K562 (cell line): Measurements from ENCODE around the gene SNRNP70. TPM values are rescaled to one million over a fixed set of nuclear protein-coding genes. Genes with fewer than 3 reads are reported as not detected.

Experiments used
- CBX5 ChIP-seq: IDR thresholded peaks from 2 replicates; pipeline ENCODE4 v1.6.1; 2014; ENCODE audit warnings: low read depth, borderline replicate concordance
- CEBPG ChIP-seq, 3 experiments: fragments of 200-800 bp in 1 of 3; sonication (Bioruptor generic) in 1 of 3; sonication (generic) in 1 of 3; formaldehyde crosslinking in 1 of 3; IDR thresholded peaks in 2 of 3; conservative IDR thresholded peaks in 1 of 3; 2 replicates each; pipeline versions ENCODE4 v1.6.1 to v1.8.0; 2016 to 2022; ENCODE audit warnings: missing compliant biosample characterization in 2 of 3, missing genetic modification characterization in 2 of 3, mild to moderate bottlenecking in 1 of 3, missing genetic modification reagents in 1 of 3
- CHCHD3 ChIP-seq: fragments of 250-450 bp; sonication (Bioruptor Pico); IDR thresholded peaks from 2 replicates; pipeline ENCODE4 v2.1.2; 2022; ENCODE audit warnings: mild to moderate bottlenecking
- ELF4 ChIP-seq: fragments of 450-650 bp; formaldehyde crosslinking; IDR thresholded peaks from 2 replicates; pipeline ENCODE4 v1.4.0; 2022; ENCODE audit warnings: missing genetic modification characterization
- FOXK1 ChIP-seq: sonication (generic); formaldehyde crosslinking; IDR thresholded peaks from 2 replicates; pipeline ENCODE4 v1.8.0; 2022; ENCODE audit warnings: missing genetic modification reagents, mild to moderate bottlenecking, borderline replicate concordance
- FOXK2 ChIP-seq, 2 experiments: fragments of 450-650 bp; IDR thresholded peaks in 1 of 2; conservative IDR thresholded peaks in 1 of 2; 2 replicates each; pipeline ENCODE4 v1.6.1; 2016; ENCODE audit warnings: low read depth in 2 of 2, mild to moderate bottlenecking in 1 of 2
- JUND ChIP-seq, 2 experiments: IDR thresholded peaks; 2 replicates in 1 of 2; 3 replicates in 1 of 2; pipeline ENCODE4 v1.6.1; 2011; ENCODE audit warnings: borderline replicate concordance in 2 of 2, low read depth in 2 of 2, low read length in 2 of 2, improper control_type of control experiment in 1 of 2, missing biosample characterization in 1 of 2, missing genetic modification characterization in 1 of 2, missing genetic modification reagents in 1 of 2
- LEF1 ChIP-seq: fragments of 450-650 bp; IDR thresholded peaks from 2 replicates; pipeline ENCODE4 v1.6.1; 2016; ENCODE audit warnings: mild to moderate bottlenecking
- MEF2A ChIP-seq: IDR thresholded peaks from 2 replicates; pipeline ENCODE4 v1.6.1; 2011; ENCODE audit warnings: low read depth, mild to moderate bottlenecking, low read length, moderate library complexity; ENCODE audit not compliant: control insufficient read depth
- MYNN ChIP-seq, 2 experiments: sonication (generic); formaldehyde crosslinking in 1 of 2; IDR thresholded peaks; 2 replicates each; pipeline versions ENCODE4 v1.5.0 to v1.6.1; 2016 to 2020; ENCODE audit warnings: antibody characterized with exemption in 1 of 2, missing genetic modification reagents in 1 of 2
- NFYB ChIP-seq: IDR thresholded peaks from 2 replicates; pipeline ENCODE4 v1.6.1; 2011; ENCODE audit warnings: mild to moderate bottlenecking, moderate library complexity; ENCODE audit not compliant: insufficient read length; ENCODE audit errors: extremely low read depth
- PTBP1 ChIP-seq: fragments of 200-400 bp; formaldehyde crosslinking; IDR thresholded peaks from 2 replicates; pipeline ENCODE4 v1.6.1; 2017; ENCODE audit warnings: low read depth, low read length
- SIX5 ChIP-seq, 2 experiments: IDR thresholded peaks; 2 replicates each; pipeline ENCODE4 v1.6.1; 2011; ENCODE audit warnings: low read length in 2 of 2, borderline replicate concordance in 1 of 2, low read depth in 1 of 2, mild to moderate bottlenecking in 1 of 2, moderate library complexity in 1 of 2; ENCODE audit not compliant: insufficient read depth in 1 of 2
- SRF ChIP-seq, 2 experiments: fragments of 250-450, 450-650 bp in 1 of 2; sonication (Bioruptor Pico) in 1 of 2; sonication (generic) in 1 of 2; formaldehyde crosslinking; IDR thresholded peaks; 2 replicates each; pipeline versions ENCODE4 v1.5.0 to v1.5.1; 2020 to 2022; ENCODE audit warnings: mild to moderate bottlenecking in 1 of 2, missing genetic modification reagents in 1 of 2
- STAT5B ChIP-seq: fragments of 250-450 bp; sonication (Bioruptor Pico); IDR thresholded peaks from 2 replicates; pipeline ENCODE4 v1.8.0; 2021; ENCODE audit warnings: mild to moderate bottlenecking, inconsistent platforms
- TAF1 ChIP-seq: IDR thresholded peaks from 2 replicates; pipeline ENCODE4 v1.6.1; 2011; ENCODE audit warnings: mild to moderate bottlenecking, low read length, moderate library complexity; ENCODE audit not compliant: insufficient read depth, control insufficient read depth, severe bottlenecking; ENCODE audit errors: extremely low read depth
- TCF7L2 ChIP-seq: fragments of 150-350 bp; IDR thresholded peaks from 2 replicates; pipeline ENCODE4 v1.6.1; 2016; ENCODE audit warnings: low read depth, mild to moderate bottlenecking, low read length, moderate library complexity
- TEAD4 ChIP-seq, 2 experiments: sonication (generic) in 1 of 2; formaldehyde crosslinking in 1 of 2; IDR thresholded peaks; 2 replicates each; pipeline versions ENCODE4 v1.6.1 to v1.8.0; 2012 to 2022; ENCODE audit warnings: borderline replicate concordance in 1 of 2, inconsistent platforms in 1 of 2, low read length in 1 of 2, mild to moderate bottlenecking in 1 of 2, missing genetic modification reagents in 1 of 2
- TOE1 ChIP-seq, 2 experiments: fragments of 450-650 bp in 1 of 2; sonication (generic) in 1 of 2; formaldehyde crosslinking in 1 of 2; IDR thresholded peaks; 2 replicates each; pipeline versions ENCODE4 v1.7.1 to v1.8.0; 2016 to 2022; ENCODE audit warnings: borderline replicate concordance in 2 of 2, mild to moderate bottlenecking in 2 of 2, antibody characterized with exemption in 1 of 2, inconsistent platforms in 1 of 2, low read depth in 1 of 2, missing genetic modification reagents in 1 of 2, moderate library complexity in 1 of 2
- YBX1 ChIP-seq: fragments of 450-650 bp; IDR thresholded peaks from 2 replicates; pipeline ENCODE4 v1.7.1; 2016; ENCODE audit warnings: mild to moderate bottlenecking
- ZKSCAN1 ChIP-seq: fragments of 150-350 bp; IDR thresholded peaks from 2 replicates; pipeline ENCODE4 v1.6.1; 2016; ENCODE audit warnings: low read depth, low read length
- ZNF133 ChIP-seq: fragments of 250-450 bp; sonication (Bioruptor Pico); IDR thresholded peaks from 2 replicates; pipeline ENCODE4 v1.4.0; 2020; ENCODE audit warnings: mild to moderate bottlenecking
- ZNF717 ChIP-seq: fragments of 250-450 bp; sonication (Bioruptor Pico); IDR thresholded peaks from 2 replicates; pipeline ENCODE4 v1.5.0; 2021
- ZNF830 ChIP-seq: fragments of 250-450 bp; sonication (Bioruptor Pico); IDR thresholded peaks from 2 replicates; pipeline ENCODE4 v1.5.0; 2021; ENCODE audit warnings: mild to moderate bottlenecking
- polyA plus RNA-seq, 8 experiments: library from polyadenylated mRNA; depleted of rRNA in 4 of 8; stranded (reverse) in 5 of 8; unstranded in 3 of 8; fragments of >200 nt; fragmentation: Nextera tagmentation in 2 of 8; fragmentation: Illumina TruSeq in 1 of 8; extraction: Ambion mirVana in 2 of 8; extraction: Trizol in 1 of 8; gene quantifications; 2 replicates each; pipeline versions ENCODE4 v1.2.1 to v1.2.3, GENCODE V29; 2011 to 2014; ENCODE audit warnings: inconsistent platforms in 1 of 8, missing spikeins in 1 of 8
- total RNA-seq, 7 experiments: library from RNA; depleted of rRNA in 6 of 7; stranded (reverse); fragments of >200 nt in 6 of 7; fragmentation: Illumina TruSeq in 2 of 7; extraction: Trizol in 2 of 7; gene quantifications; 2 replicates each; pipeline versions ENCODE4 v1.2.1 to v1.2.3, GENCODE V29; 2011 to 2021; ENCODE audit warnings: low replicate concordance in 1 of 7
- TF ChIP-seq, protein P1 (sequence below): fragments of 450-650 bp; IDR thresholded peaks from 2 replicates; pipeline ENCODE4 v1.6.1; 2018; ENCODE audit not compliant: partially characterized antibody

The SNRNP70 gene
- total and polyA plus RNA-seq, 9 of the 15 experiments (the other 6 are each of a cell fraction or from before 2014, with no cell fraction given), result 2.8 to 496 (median 136) TPM

DNA sequence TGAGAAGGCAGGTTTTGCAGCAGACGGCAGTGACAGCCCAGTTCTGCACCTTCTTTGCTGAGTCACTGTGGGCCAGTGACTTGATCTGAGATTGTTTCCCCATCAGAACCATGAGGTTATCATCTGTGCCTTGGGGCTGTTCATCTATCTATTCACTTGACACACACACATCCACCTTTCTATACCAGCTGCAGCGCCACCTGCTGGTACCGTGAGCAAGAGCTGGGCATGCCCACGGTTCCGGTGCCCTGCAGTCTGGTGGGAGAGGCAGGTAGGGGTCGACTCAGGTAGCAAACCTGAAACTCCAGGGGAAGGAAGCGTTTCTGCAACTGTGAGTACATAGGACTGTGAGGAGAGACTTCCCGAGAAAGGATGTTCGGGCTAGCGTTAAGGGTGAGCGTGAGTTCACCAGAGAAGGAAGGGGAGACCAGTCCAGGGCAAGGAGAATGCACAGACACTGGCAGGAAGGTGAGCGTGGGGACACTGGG, 21.4 kb downstream of the SNRNP70 start (continued):
- TF ChIP-seq JUND (IDR thresholded peaks at IDR 0.05; ENCODE audit: borderline replicate concordance, low read depth, low read length), result 0 out of 2 replicates have a peak, but pooled peaks have one; percentile 4
- peak; percentile 67; the same call in 1 of the 3 replicates for TF ChIP-seq JUND (tag; IDR thresholded peaks at IDR 0.05; ENCODE audit: borderline replicate concordance, low read depth, low read length)
- TF ChIP-seq NFYB, result no peak
- TF ChIP-seq ZKSCAN1, result no peak
- TF ChIP-seq, protein P1, sequence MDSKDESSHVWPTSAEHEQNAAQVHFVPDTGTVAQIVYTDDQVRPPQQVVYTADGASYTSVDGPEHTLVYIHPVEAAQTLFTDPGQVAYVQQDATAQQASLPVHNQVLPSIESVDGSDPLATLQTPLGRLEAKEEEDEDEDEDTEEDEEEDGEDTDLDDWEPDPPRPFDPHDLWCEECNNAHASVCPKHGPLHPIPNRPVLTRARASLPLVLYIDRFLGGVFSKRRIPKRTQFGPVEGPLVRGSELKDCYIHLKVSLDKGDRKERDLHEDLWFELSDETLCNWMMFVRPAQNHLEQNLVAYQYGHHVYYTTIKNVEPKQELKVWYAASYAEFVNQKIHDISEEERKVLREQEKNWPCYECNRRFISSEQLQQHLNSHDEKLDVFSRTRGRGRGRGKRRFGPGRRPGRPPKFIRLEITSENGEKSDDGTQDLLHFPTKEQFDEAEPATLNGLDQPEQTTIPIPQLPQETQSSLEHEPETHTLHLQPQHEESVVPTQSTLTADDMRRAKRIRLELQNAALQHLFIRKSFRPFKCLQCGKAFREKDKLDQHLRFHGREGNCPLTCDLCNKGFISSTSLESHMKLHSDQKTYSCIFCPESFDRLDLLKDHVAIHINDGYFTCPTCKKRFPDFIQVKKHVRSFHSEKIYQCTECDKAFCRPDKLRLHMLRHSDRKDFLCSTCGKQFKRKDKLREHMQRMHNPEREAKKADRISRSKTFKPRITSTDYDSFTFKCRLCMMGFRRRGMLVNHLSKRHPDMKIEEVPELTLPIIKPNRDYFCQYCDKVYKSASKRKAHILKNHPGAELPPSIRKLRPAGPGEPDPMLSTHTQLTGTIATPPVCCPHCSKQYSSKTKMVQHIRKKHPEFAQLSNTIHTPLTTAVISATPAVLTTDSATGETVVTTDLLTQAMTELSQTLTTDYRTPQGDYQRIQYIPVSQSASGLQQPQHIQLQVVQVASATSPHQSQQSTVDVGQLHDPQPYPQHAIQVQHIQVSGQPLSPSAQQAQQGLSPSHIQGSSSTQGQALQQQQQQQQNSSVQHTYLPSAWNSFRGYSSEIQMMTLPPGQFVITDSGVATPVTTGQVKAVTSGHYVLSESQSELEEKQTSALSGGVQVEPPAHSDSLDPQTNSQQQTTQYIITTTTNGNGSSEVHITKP, result peak; percentile 7
- TF ChIP-seq CBX5, result no peak
- no peak for TF ChIP-seq FOXK2 (conservative IDR thresholded peaks at IDR 0.05 in 1 of 2, IDR thresholded peaks at IDR 0.05 in 1 of 2; ENCODE audit: low read depth in 2 of 2)
- TF ChIP-seq ZNF717 (CRISPR knock-in tag), result no peak
- TF ChIP-seq TEAD4 (IDR thresholded peaks at IDR 0.05; ENCODE audit: low read length), result no peak
- TF ChIP-seq TEAD4 (CRISPR knock-in tag; IDR thresholded peaks at IDR 0.05; ENCODE audit: borderline replicate concordance), result no peak
- TF ChIP-seq FOXK1 (CRISPR knock-in tag), result no peak
- TF ChIP-seq YBX1, result no peak
- no peak for TF ChIP-seq STAT5B
- no peak for TF ChIP-seq PTBP1
- TF ChIP-seq MYNN (IDR thresholded peaks at IDR 0.05), result peak; percentile 37; the same call in 1 of the 2 replicates
- no peak for TF ChIP-seq MYNN (CRISPR knock-in tag; IDR thresholded peaks at IDR 0.05)
- no peak for TF ChIP-seq ZNF830 (CRISPR knock-in tag)
- TF ChIP-seq TAF1, result no peak
- TF ChIP-seq CEBPG (CRISPR knock-in tag; IDR thresholded peaks at IDR 0.05), result no peak
- no peak for TF ChIP-seq CEBPG (tag; conservative IDR thresholded peaks at IDR 0.05 in 1 of 2, IDR thresholded peaks at IDR 0.05 in 1 of 2)
- TF ChIP-seq SRF (CRISPR knock-in tag; IDR thresholded peaks at IDR 0.05), result no peak
- TF ChIP-seq LEF1, result no peak
- no peak for TF ChIP-seq SIX5 (IDR thresholded peaks at IDR 0.05; ENCODE audit: borderline replicate concordance in 1 of 2, insufficient read depth in 1 of 2, low read depth in 1 of 2, low read length in 2 of 2)
- TF ChIP-seq MEF2A, result no peak
- no peak for TF ChIP-seq ELF4
- TF ChIP-seq TCF7L2, result no peak
- no peak for TF ChIP-seq CHCHD3 (CRISPR knock-in tag)
- no peak for TF ChIP-seq TOE1 (IDR thresholded peaks at IDR 0.05; ENCODE audit: borderline replicate concordance)
- TF ChIP-seq TOE1 (CRISPR knock-in tag; IDR thresholded peaks at IDR 0.05; ENCODE audit: borderline replicate concordance, low read depth), result no peak
- TF ChIP-seq ZNF133 (CRISPR knock-in tag), result no peak
